K562 (cell line): ENCODE data around the gene USP49. TPM values are rescaled to one million over a fixed set of nuclear protein-coding genes. Genes with fewer than 3 reads are reported as not detected.
A peak's percentile ranks its signal among the peaks of the same experiment; 100 is the strongest.

Experiments used
- CBX1 ChIP-seq: sonication (generic); IDR thresholded peaks from 2 replicates; pipeline ENCODE4 v1.6.1; 2016; ENCODE audit warnings: antibody characterized with exemption, low read depth, mild to moderate bottlenecking
- CEBPB ChIP-seq: fragments of 450-650 bp; IDR thresholded peaks from 2 replicates; pipeline ENCODE4 v1.6.1; 2016; ENCODE audit warnings: missing genetic modification characterization, missing compliant biosample characterization
- E2F4 ChIP-seq: sonication (generic); formaldehyde crosslinking; IDR thresholded peaks from 2 replicates; pipeline ENCODE4 v1.8.0; 2022; ENCODE audit warnings: mild to moderate bottlenecking, low read depth, missing genetic modification reagents
- ESRRB ChIP-seq: fragments of 250-450 bp; sonication (Bioruptor Pico); IDR thresholded peaks from 2 replicates; pipeline ENCODE4 v1.5.0; 2020; ENCODE audit warnings: mild to moderate bottlenecking, moderate library complexity, borderline replicate concordance
- ETV6 ChIP-seq, 3 experiments: fragments of 150-350 bp in 1 of 3; sonication (generic) in 1 of 3; formaldehyde crosslinking in 1 of 3; IDR thresholded peaks; 2 replicates each; pipeline versions ENCODE4 v1.6.1 to v1.8.0; 2014 to 2022; ENCODE audit warnings: borderline replicate concordance in 2 of 3, low read depth in 2 of 3, antibody characterized with exemption in 1 of 3, low read length in 1 of 3, mild to moderate bottlenecking in 1 of 3, missing genetic modification reagents in 1 of 3
- FOXM1 ChIP-seq, 2 experiments: fragments of 450-650 bp in 1 of 2; sonication (generic) in 1 of 2; formaldehyde crosslinking in 1 of 2; IDR thresholded peaks; 2 replicates each; pipeline versions ENCODE4 v1.6.1 to v1.9.0; 2017 to 2022; ENCODE audit warnings: low read depth in 2 of 2, mild to moderate bottlenecking in 2 of 2, missing genetic modification reagents in 1 of 2, moderate library complexity in 1 of 2
- MAZ ChIP-seq, 2 experiments: fragments of 450-650 bp in 1 of 2; sonication (generic) in 1 of 2; formaldehyde crosslinking; IDR thresholded peaks in 1 of 2; conservative IDR thresholded peaks in 1 of 2; 2 replicates each; pipeline versions ENCODE4 v1.4.0 to v1.5.0; 2020; ENCODE audit warnings: mild to moderate bottlenecking in 1 of 2, missing genetic modification reagents in 1 of 2
- POLR2AphosphoS5 ChIP-seq: IDR thresholded peaks from 2 replicates; pipeline ENCODE4 v1.6.1; 2011; ENCODE audit warnings: mild to moderate bottlenecking, low read depth, low read length, moderate library complexity; ENCODE audit not compliant: control insufficient read depth, insufficient read depth
- TBP ChIP-seq: optimal IDR thresholded peaks from 2 replicates; pipeline ENCODE3; 2011; ENCODE audit warnings: low read depth, low read length, improper control_type of control experiment
- ZFP30 ChIP-seq: fragments of 250-450 bp; sonication (Bioruptor Pico); IDR thresholded peaks from 2 replicates; pipeline ENCODE4 v1.8.0; 2022; ENCODE audit warnings: moderate library complexity, mild to moderate bottlenecking, inconsistent platforms, borderline replicate concordance
- polyA plus RNA-seq, 8 experiments: library from polyadenylated mRNA; depleted of rRNA in 4 of 8; stranded (reverse) in 5 of 8; unstranded in 3 of 8; fragments of >200 nt; fragmentation: Nextera tagmentation in 2 of 8; fragmentation: Illumina TruSeq in 1 of 8; extraction: Ambion mirVana in 2 of 8; extraction: Trizol in 1 of 8; gene quantifications; 2 replicates each; pipeline versions ENCODE4 v1.2.1 to v1.2.3, GENCODE V29; 2011 to 2014; ENCODE audit warnings: inconsistent platforms in 1 of 8, missing spikeins in 1 of 8
- total RNA-seq, 7 experiments: library from RNA; depleted of rRNA in 6 of 7; stranded (reverse); fragments of >200 nt in 6 of 7; fragmentation: Illumina TruSeq in 2 of 7; extraction: Trizol in 2 of 7; gene quantifications; 2 replicates each; pipeline versions ENCODE4 v1.2.1 to v1.2.3, GENCODE V29; 2011 to 2021; ENCODE audit warnings: low replicate concordance in 1 of 7
- TF ChIP-seq, protein P1 (sequence below), 2 experiments: fragments of 450-650 bp; IDR thresholded peaks; 2 replicates each; pipeline ENCODE4 v1.6.1; 2016; ENCODE audit warnings: mild to moderate bottlenecking in 2 of 2, borderline replicate concordance in 1 of 2, low read depth in 1 of 2, moderate library complexity in 1 of 2
- TF ChIP-seq, protein P2 (sequence below): fragments of 200-400 bp; formaldehyde crosslinking; IDR thresholded peaks from 2 replicates; pipeline ENCODE4 v1.6.1; 2017; ENCODE audit warnings: mild to moderate bottlenecking, low read depth, low read length, moderate library complexity

USP49 gene
- total and polyA plus RNA-seq, 9 of the 15 experiments (the other 6 are each of a cell fraction or from before 2014, with no cell fraction given) = 1.0 to 9.9 (median 6.5) TPM

GRCh38 chr6:41936073-41936837, 41.1 kb upstream of the USP49 start (continued):
- no peak for TF ChIP-seq FOXM1 (IDR thresholded peaks at IDR 0.05; ENCODE audit: low read depth)
- no peak for TF ChIP-seq FOXM1 (CRISPR knock-in tag; IDR thresholded peaks at IDR 0.05; ENCODE audit: low read depth)
- TF ChIP-seq E2F4 (CRISPR knock-in tag) = 0 out of 2 replicates have a peak, but pooled peaks have one; percentile 74
- peak; percentile 58 to 91; a peak in 3 of 4 replicates for TF ChIP-seq ETV6 (IDR thresholded peaks at IDR 0.05; ENCODE audit: borderline replicate concordance in 1 of 2, low read depth in 2 of 2, low read length in 1 of 2)
- 0 out of 2 replicates have a peak, but pooled peaks have one; percentile 17 for TF ChIP-seq ETV6 (CRISPR knock-in tag; IDR thresholded peaks at IDR 0.05; ENCODE audit: borderline replicate concordance)
- TF ChIP-seq, protein P1, sequence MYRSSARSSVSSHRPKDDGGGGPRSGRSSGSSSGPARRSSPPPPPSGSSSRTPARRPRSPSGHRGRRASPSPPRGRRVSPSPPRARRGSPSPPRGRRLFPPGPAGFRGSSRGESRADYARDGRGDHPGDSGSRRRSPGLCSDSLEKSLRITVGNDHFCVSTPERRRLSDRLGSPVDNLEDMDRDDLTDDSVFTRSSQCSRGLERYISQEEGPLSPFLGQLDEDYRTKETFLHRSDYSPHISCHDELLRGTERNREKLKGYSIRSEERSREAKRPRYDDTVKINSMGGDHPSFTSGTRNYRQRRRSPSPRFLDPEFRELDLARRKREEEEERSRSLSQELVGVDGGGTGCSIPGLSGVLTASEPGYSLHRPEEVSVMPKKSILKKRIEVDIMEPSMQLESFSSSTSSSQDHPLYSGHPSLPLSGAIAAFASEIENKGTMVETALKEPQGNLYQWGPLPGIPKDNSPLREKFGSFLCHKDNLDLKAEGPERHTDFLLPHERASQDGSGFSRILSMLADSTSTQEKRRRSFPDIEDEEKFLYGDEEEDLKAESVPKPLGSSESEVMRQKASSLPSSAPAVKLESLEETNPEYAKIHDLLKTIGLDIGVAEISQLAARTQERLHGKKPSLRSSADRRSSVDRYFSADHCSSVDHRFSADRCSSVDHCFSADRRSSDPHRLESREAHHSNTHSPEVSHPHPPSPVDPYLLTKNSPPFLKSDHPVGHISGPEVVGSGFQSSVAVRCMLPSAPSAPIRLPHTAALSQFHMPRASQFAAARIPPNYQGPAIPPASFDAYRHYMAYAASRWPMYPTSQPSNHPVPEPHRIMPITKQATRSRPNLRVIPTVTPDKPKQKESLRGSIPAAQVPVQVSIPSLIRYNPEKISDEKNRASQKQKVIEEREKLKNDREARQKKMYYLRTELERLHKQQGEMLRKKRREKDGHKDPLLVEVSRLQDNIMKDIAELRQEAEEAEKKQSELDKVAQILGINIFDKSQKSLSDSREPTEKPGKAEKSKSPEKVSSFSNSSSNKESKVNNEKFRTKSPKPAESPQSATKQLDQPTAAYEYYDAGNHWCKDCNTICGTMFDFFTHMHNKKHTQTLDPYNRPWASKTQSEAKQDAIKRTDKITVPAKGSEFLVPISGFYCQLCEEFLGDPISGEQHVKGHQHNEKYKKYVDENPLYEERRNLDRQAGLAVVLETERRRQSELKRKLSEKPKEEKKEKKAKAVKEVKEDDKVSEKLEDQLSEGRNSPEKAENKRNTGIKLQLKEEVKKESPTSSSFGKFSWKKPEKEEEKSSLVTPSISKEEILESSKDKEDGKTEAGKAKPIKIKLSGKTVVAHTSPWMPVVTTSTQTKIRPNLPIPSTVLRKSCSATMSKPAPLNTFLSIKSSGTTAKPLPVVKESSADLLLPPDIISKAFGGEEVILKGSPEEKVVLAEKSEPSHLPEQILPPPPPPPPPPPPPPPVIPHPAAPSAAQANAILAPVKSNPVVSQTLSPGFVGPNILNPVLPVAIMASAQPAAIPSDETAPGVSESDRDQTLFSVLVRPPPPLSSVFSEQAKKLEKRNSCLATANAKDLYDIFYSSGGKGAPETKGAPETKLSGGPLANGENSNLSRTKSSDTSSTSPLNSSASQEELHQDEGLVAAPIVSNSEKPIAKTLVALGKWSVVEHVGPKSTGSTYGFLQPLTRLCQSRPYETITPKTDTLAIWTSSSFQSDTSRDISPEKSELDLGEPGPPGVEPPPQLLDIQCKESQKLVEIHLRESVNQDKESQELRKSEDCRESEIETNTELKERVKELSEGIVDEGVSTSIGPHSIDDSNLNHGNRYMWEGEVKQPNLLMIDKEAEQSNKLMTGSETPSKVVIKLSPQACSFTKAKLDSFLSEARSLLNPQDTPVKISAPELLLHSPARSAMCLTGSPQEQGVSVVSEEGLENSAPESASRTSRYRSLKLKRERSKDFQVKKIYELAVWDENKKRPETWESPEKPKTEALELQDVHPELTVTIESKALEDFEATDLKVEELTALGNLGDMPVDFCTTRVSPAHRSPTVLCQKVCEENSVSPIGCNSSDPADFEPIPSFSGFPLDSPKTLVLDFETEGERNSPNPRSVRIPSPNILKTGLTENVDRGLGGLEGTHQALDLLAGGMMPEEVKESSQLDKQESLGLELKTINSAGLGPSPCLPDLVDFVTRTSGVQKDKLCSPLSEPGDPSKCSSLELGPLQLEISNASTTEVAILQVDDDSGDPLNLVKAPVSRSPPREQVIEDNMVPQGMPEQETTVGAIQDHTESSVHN (IDR thresholded peaks at IDR 0.05; ENCODE audit: borderline replicate concordance in 1 of 2, low read depth in 1 of 2) = 0 out of 4 replicates have a peak, but pooled peaks of 1 of the 2 experiments have one; percentile 43
- no peak for TF ChIP-seq ZFP30 (CRISPR knock-in tag)
- peak; percentile 99 for TF ChIP-seq CEBPB (tag)
- TF ChIP-seq POLR2AphosphoS5 = peak; percentile 83
- no peak for TF ChIP-seq TBP
- TF ChIP-seq CBX1 = peak; percentile 85; the same call in 1 of the 2 replicates
- peak; percentile 88 to 96 for TF ChIP-seq MAZ (CRISPR knock-in tag; conservative IDR thresholded peaks at IDR 0.05 in 1 of 2, IDR thresholded peaks at IDR 0.05 in 1 of 2)
- TF ChIP-seq, protein P2, sequence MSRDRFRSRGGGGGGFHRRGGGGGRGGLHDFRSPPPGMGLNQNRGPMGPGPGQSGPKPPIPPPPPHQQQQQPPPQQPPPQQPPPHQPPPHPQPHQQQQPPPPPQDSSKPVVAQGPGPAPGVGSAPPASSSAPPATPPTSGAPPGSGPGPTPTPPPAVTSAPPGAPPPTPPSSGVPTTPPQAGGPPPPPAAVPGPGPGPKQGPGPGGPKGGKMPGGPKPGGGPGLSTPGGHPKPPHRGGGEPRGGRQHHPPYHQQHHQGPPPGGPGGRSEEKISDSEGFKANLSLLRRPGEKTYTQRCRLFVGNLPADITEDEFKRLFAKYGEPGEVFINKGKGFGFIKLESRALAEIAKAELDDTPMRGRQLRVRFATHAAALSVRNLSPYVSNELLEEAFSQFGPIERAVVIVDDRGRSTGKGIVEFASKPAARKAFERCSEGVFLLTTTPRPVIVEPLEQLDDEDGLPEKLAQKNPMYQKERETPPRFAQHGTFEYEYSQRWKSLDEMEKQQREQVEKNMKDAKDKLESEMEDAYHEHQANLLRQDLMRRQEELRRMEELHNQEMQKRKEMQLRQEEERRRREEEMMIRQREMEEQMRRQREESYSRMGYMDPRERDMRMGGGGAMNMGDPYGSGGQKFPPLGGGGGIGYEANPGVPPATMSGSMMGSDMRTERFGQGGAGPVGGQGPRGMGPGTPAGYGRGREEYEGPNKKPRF = no peak
- no peak for TF ChIP-seq ESRRB
